NCI-H1417 treated with DMSO at 0.1 percent for 48 hours (cell line): ENCODE data around the gene BPGM.

ENCODE experiments used
- DNase-seq: peaks from one replicate; lab custom pipeline; 2025; lab: John Stamatoyannopoulos, UW

Gene BPGM

DNA sequence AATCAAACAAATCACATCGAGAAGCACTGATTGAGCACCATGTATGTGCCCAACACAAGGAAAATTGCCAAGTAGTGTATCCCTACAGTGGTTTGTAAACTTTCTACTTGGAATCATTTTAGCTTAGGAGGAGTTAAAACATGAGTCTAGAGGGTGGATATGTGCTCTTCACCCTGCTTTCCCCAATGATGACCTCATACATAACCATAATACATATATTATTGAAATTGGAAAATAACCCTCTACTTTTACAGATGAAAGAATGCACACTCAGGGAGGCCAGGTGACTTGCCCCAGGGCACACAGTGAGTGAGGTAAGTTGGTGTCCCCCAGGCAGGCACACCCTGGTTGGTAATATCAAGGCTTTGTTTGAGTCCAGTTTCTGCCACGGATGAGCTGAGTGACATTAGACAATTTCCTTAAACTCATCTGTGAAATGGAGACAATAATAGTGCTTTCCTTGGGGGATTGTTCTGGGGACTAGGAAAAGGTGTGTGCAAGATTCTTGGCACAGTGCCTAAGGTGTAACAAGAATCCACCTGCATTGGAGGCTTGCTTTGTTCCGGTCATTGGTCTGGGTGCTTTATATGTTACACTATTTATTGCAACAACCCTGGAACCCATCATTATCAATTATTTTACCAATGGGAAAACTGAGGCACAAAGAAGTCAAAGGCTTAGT lies 50.7 kb downstream of the BPGM start:
- no peak for DNase-seq

DNA sequence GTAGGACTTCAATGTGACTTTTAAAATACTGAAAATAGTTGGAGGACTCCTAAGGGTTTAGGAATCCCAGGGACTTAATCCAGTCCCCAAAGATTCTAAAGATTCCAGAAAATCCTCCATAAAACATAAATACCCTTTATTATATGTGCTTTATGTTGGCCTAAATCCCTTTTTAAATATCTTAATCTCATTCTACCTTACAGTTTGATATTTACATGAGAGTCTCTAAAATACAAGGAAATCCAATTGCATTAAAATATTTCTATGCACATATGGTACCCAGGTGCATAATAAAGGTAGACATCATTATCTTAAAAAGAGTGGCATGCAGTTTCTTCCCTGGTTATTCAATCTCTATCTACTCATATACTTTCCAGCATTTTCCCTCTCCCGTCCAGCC lies 51.8 kb downstream of the BPGM start:
- no peak for DNase-seq

DNA sequence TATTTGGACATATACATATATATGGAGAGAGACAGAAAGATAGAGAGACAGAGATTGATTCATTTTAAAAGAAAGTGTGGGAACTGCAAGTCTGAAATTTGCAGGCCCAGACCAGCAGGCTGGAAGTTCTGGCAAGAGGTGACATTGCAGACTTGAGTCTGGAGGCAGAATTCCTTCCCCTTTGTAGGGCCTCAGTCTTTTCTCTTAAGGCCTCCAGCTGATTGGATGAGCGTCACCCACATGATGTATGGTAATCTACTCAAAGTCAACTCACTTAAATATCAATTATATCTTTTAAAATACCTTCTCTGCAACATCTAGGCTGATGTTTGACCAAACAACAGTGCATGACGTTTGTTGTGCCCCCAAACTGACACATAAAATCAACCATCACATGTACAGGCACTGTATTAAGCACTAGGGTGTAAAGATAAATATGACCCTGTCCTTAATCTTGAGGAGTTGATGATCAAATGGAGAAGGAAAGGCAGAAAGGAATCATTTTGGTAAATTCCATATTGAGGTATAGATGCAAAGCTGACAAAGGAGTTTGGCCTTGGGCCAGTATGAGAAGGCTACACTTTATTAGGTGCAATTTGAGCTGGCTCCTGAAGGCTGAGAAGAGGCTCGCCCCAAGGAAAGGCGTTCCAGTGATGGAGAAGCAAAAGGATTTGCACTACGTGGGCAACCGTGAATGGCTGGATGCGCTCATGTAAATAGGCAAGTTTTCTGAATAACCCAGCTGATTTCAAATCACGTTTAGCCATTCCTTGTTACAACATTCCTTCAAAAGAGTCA lies 52.6 kb downstream of the BPGM start:
- no peak for DNase-seq

DNA sequence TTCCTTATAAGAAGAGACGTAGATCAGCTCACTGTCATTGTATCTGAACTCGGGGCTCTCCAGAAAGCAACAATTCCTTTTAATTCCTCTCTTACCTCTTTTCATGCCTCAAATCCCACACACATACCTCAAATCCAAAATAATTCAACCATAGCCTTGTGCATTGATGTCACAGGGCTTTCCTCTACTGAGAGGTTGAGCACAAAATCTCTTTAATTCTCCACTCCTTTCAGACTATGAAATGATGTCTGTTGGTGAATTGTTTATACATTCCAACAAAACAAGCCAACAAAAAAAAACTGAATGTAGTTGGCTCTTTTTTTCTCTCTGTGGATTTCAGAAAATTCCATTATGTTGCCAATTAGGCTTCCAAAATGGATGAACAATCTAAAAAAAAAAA lies 53.2 kb downstream of the BPGM start:
- no peak for DNase-seq

DNA sequence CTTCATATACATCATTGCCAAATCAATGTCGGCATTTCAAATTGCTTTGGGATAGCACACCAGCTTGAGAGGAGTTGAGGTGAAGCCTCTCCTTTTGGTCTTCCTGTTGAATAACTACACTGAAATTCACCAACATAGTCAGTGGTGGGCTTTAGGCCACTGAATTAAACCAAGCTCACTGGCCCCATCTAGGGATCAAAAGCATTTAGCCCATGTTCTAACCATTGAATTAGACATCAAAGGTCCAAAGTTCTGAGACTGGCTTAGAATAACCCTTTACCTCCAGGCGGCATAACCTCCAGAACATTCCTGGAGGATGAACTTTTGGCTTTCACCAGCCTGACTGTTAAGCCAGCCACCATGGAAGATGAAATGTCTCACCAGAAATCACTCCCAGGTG lies 54.6 kb downstream of the BPGM start:
- no peak for DNase-seq

DNA sequence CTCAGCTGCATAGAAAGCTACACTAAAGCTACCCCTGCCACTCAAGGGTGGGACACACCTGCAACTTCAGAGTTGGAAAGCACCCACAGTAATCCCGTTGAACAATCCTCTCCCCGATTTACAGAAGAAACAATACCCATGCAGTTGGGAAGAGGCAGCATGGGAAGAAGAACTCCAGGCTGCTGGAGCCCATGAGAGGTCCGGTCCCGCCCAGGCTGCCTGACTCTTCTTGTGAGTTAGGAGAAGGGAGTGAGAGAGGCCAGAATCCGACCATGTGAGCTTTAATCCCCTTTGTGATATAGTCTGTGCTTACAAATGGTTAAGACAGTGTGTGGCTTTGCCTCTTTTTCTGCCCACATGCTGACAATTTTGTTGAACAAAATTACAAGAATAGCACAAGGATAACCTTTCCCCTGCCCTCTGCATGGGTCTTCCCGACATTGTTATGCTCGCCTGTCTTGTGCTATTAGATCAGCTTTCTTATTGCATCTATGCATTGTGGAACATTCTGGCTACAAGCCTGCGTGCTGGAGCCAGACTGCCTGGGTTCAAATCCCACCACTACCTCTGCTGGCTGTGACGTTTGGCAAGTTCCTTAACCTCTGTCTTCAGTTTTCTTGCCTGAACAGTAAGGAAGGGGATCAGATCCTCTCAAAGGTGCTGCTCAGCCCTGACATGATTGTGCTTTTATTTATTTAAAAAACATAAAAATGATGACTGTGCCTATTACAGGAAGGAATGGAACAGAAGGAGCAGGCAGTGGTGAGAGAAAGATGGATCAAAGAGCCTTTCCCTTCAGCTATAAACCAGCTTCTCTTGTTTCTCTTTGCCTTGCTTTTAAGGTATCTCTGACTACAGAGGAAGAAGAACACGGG lies 56.0 kb downstream of the BPGM start:
- DNase-seq = no peak

DNA sequence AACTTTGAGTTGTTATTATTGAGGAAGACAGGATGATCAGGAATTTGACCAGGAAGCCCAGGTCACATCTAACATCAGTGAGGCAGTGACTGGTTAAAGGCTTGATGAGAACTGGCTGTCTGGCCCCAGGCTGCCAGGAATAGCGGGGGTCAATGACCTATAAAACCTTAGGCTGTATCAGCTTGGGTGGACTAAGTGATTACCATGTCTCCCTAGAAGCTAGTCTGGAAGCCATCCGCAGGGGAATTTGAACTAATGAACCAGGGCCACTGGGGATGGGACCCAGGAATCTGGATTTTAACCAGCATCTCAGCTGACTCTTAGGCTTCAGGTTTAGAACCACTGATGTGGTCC lies 56.6 kb downstream of the BPGM start:
- DNase-seq = no peak

DNA sequence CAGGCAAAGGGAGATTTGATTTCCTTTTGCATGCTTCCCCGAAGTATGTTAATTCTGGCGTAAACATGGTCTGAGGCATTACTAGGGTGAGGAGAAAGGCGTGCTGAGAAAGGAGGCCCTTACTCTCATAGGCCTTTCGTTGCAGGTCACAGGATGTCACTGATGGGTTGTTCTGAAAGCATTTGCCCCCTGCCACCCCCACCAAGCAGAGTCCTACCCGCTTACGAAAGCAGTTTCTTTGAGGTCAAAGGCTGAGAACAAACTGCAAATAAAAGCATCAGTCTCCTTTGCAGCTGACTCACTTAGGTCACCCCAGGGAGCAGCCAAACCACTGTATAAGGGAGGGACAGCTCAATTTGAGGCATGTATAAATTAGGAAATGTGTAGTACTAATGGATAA lies 57.1 kb downstream of the BPGM start:
- DNase-seq = no peak

DNA sequence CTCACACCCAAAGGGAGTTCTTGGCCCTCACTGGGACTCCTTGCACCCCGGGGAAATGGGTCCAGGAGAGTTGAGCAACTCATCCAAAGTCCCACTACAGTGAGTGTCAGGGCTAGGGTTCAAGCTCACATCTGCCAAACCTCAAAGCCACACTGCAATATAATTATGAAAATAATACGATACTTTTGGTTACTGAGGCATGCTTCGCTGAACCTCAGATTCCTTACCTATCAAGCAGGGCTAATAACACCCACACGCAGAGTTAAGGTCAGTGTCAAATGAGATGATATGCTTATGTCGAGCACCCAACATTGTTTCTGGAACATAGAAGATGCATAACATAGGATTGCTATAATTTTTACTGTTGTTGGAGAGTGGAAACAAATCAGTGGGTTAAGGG lies 58.2 kb downstream of the BPGM start:
- DNase-seq = no peak

DNA sequence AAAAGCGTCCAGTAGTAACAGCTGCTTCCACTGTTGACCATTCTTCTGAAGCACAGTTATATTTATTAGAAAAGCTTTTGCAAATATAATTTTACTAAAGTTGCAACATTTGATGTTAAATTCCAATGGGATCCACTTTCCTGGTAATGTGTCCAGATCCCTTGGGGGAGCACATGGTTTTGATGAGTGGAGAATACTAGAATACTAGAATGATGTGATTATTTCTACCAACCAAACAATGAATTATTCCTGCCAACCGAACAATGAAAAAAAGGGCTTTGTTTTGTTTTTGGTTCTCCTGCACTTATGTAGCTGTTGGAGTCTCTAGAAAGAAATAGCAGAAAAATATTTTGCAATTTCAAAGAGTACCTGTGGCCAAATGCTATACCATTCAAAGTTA lies 59.1 kb downstream of the BPGM start:
- DNase-seq = no peak

DNA sequence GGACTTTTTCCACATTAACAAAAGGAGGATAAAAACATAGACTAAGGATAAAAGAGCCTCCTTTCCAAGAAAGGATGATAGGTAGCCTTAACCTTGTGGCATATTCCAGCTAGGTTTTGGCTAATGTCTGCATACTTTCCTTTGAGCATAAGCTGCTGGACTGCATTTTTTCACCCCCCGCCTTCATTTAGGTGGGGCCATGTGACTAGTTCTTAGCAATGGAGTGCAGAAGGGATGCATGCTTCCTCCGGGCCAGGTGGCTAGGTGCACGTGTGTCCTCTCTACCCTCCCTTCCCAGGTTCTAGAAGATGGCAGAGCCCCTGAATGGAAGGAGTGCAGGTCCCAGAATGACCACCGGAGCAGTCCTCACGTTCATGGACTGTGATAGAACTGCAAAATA lies 59.8 kb downstream of the BPGM start:
- DNase-seq = no peak

DNA sequence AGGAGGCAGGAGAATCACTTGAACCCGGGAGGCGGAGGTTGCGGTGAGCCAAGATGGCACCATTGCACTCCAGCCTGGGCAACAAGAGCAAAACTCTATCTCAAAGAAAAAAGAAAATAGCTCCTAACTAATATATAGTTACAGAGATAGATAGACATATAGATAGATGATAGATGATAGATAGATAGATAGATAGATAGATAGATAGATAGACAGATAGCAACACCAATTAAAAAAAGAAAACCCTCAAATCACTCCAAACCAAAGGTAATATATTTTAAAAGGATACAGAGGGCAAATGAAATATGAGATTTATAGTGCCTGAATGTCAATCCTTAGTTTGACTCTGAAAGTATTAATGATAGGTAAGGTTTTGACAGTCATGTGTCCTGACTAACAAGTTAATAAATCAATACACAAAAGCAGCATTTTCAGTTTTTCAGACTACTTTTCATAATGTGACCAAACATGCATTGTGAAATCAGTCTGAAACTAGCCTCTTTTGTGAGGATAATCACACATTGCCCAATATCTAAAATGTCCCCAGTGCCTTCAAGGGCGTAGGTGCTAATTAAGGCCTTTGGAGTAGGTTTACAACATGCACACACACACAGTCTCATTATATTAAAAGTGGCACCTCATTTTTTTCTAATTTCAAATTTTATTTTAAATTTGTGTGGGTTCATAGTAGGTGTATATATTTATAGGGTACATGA lies 61.2 kb downstream of the BPGM start:
- no peak for DNase-seq

DNA sequence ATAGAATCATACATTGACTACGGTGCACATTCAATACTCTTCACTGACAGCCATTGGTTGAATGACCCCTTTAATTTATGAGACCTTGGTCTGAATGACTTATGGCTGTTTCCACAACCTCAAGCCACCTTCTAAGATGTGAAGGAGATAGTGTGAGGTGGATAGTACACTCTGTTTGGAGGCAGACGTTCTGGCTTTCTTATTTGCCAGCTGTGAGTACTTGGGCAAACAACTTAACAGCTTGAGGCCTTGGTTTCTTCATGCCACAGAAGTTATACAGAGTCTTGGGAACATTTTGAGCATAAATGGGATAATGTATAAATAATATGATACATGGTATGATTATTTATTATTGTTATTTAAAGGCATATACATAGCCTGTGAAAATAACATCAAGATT lies 62.0 kb downstream of the BPGM start:
- DNase-seq = no peak

DNA sequence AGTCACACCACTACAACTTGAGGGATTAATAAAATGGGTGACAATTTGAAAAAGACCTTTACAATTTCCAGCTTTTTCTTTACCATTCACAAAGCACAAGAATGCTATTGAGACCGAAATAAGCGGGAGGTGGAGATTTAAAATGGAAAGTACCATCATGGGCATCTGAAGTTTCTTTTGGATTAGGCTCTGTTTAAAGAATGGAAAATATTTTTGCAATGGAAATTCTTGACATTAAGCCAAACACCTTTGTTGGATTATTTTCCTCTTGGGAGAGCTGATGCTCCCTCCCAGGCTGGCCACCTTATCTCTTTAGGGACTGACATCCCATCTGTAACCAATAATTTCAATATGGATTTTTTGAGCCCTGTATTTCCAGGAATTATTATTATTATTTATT lies 62.5 kb downstream of the BPGM start:
- no peak for DNase-seq

DNA sequence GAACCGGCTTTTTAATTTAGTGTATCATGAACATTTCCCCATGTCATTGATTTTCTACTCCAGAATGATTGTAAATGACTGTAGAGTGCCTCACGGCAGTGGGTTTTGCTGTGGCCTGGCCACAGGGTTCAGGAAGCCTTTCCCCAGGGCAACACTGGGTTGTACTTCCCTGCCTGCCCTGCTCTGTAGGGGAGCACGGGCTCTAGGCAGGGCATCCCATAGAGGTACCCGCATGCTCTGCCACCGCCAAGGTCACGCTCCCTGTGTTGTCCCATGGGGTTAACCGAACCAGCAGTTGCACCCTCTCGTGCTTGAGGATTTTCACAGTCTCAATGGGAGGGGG lies 63.8 kb downstream of the BPGM start:
- DNase-seq = no peak

DNA sequence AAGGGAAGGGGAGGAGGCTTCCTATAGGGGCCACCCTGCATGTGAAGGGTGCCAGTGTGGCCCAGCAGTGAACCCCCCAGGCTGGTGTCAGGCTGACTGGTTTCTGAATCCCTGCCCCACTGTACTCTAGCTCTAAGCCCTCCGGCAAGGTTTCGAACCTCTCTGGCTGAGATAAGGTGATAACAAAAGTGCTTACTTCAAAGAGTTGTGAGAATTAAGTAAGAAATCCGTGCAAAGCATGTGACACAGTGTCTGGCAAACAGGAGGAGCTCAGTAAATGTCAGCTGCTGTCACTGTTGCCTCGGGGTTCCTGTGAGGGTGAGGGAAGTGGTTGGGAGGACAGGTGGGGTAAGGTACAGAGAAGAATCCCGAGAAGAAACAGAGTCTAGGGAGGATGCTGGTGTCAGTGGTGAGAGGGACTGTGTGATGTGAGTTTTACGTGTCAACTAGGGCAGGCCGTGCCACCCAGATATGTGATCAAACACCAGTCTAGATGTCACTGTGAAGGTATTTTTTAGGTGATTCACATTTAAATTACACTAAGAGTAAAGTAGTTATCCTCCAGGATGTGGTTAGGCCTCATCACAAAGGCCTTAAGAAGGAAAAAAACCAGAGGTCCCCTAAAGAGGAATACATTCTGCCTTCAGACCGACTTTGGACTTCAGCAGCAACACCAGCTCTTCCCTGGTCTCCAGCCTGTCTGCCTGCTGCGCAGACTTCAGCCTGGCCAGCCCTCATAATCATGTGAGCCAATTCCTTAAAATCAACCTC lies 64.4 kb downstream of the BPGM start:
- DNase-seq = no peak

DNA sequence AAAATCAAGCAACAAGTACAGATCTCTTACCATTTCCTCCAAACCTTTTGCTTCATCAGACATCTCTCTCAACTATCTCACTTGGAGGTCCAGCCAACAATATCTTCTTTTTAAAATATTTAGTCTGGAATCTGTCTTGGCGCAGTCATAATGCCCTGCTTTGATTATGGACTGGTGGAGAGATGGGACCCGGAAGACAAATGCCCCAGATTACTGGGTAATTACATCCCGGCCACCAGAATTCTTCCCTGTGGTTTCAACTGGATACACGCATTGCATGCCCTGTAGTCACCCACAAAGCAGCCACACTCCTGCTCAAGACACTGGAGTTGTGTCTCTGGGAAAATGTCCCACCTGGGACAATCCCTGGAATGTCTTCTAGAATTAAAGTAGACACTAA lies 65.5 kb downstream of the BPGM start:
- DNase-seq = no peak

DNA sequence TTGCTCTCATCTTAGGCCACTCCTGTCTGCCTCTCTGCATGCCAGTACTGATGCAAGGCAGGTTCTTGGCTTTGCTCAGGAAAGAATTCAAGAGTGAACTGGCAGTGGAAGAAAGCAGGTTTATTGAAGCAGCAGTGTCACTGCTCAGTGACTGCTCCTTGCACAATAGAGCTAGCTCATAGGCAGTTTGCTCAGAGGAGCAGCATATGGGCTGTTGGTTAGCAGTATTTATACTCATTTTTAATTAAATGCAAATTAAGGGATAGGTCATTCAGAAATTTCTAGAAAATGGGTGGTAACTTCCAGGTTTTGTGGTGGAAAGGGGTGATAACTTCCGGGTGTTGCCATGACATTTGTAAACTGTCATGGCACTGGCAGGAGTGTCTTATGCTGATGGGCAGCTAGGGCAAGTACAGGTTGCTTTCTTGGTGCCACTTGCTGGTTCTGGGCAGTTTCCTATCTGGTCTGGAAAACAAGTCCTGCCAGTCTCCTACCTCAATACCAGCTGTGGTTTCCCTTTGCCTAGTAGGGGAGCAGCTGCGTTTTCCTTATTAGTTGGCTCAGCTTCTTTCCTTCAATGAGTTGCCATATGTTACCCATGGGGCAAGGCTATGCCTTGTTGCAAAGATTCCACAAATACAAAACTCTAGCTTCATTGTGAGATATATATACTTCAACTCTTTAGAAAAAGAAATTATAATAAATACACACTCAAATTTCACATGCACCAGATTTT lies 68.0 kb downstream of the BPGM start:
- DNase-seq = no peak

DNA sequence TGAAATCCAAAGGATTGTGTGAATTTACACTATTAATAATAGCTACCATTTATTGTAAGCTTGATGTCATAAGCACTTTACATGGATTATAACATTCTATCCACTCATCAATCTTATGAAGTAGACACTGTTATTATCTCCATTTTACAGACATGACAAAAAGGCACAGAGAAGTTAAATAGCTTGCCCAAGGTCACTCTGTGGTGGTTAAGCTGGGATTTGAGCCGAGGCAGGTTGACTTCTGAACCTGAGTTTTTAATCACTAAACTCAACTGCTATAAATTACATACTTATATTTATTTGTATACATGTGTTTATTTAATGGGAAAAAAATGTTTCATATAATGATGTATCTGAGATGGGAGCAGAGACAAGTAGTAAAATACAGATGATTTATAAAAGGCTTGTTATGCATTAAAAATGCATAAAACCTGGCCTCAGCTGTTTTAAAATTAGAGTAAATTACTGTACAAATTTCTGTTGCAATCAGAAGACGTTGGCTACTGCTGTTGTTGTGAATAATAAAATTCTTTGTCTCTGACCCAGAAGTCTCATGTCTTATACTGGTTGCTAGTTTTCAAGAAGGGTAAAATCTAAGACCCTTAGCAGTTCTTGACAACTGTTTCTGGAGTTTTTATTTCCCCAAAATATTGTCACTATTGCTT lies 71.7 kb downstream of the BPGM start:
- DNase-seq = no peak
